Measurements from ENCODE around the gene CTNNAL1. TPM values are rescaled to one million over a fixed set of nuclear protein-coding genes. Genes with fewer than 3 reads are reported as not detected.

Gene CTNNAL1
- total and polyA plus RNA-seq, 2 donors (not counting 1 experiment from before 2014, with no cell fraction given): 0.04 to 1.5 TPM

GRCh38 chr9:109036744-109037680 is 23.7 kb upstream of the CTNNAL1 start:
- Mint-ChIP-seq H3K27me3 (no peaks in the 10 kb centered on the region), H3K27ac (no peak overlapping the region), H3K9me3 (ENCODE audit: insufficient read depth) (no peaks in the 10 kb centered on the region), H3K4me1 (no peaks in the 10 kb centered on the region), H3K4me3 (no peak overlapping the region)
- intact Hi-C loops (cut with micrococcal nuclease): no loop called here
- no peaks in the 10 kb centered on the region for H3K27me3 ChIP-seq (replicated peaks in 1 of 4; ENCODE audit: control extremely low read depth in 1 of 4, control insufficient read depth in 3 of 4, insufficient read depth in 4 of 4, low read length in 3 of 4)
- no peak overlapping the region for H3K4me3 ChIP-seq (ENCODE audit: control extremely low read depth in 1 of 5, extremely low read depth in 1 of 5, insufficient read depth in 1 of 5, low read depth in 2 of 5, low read length in 4 of 5)
- DNase-seq: no peak
- H3K79me2 ChIP-seq (ENCODE audit: control insufficient read depth, insufficient read depth, low read length): no peaks in the 10 kb centered on the region
- H3K4me1 ChIP-seq (ENCODE audit: control insufficient read depth in 2 of 2, insufficient read depth in 2 of 2, low read length in 2 of 2): no peaks in the 10 kb centered on the region
- WGBS (ENCODE audit: insufficient coverage): 100% methylated on average over 3 of the region's 6 CpGs
- H2AFZ ChIP-seq (ENCODE audit: insufficient read depth, low read depth, low read length, poor library complexity, severe bottlenecking): no peak overlapping the region
- ChIA-PET CTCF (no interaction called here), POLR2A (no interaction called here)
- no peak for TF ChIP-seq EZH2 (IDR thresholded peaks at IDR 0.05; ENCODE audit: borderline replicate concordance, insufficient read depth, low read depth, low read length, poor library complexity, severe bottlenecking)
- no peak for TF ChIP-seq CTCF (IDR thresholded peaks at IDR 0.05)
- no peaks in the 10 kb centered on the region for H4K20me1 ChIP-seq (ENCODE audit: control insufficient read depth, insufficient read depth, low read length, poor library complexity, severe bottlenecking)
- no peak overlapping the region for H3K9ac ChIP-seq (ENCODE audit: low read length)
- H3K4me2 ChIP-seq (replicated peaks; ENCODE audit: low read depth, low read length, poor library complexity, severe bottlenecking): no peak overlapping the region
- no peaks in the 10 kb centered on the region for H3K9me3 ChIP-seq (ENCODE audit: control extremely low read depth in 1 of 3, control insufficient read depth in 2 of 3, insufficient read depth in 1 of 3, low read length in 2 of 3)
- ATAC-seq (ENCODE audit: low read depth): no peak
- no peak overlapping the region for H3K27ac ChIP-seq (ENCODE audit: low read length in 2 of 2)
- peaks cover 1 to 36% of the 10 kb centered on the region in 2 experiments for H3K36me3 ChIP-seq (replicated peaks in 1 of 2; ENCODE audit: control extremely low read depth in 1 of 2, control insufficient read depth in 1 of 2, extremely low read depth in 1 of 2, insufficient read depth in 2 of 2, low read length in 1 of 2)
